Smooth muscle cell of the brain vasculature (primary cell): ENCODE results near the gene NFYC.

Source experiments
- DNase-seq: peaks from one replicate; pipeline ENCODE4 v3.0.0-alpha.2; 2012; ENCODE audit warnings: low read depth, low spot score

Gene NFYC

GRCh38 chr1:40781608-40781971, 90.1 kb downstream of the NFYC start:
- DNase-seq, result no peak

- DNase-seq, result no peak
Measured at GRCh38 chr1:40782371-40782956, 91.0 kb downstream of the NFYC start.

- DNase-seq, result no peak
Measured at GRCh38 chr1:40783001-40783905, 91.7 kb downstream of the NFYC start, which contains the start of gene KCNQ4. TSS of gene KCNQ4 (plus strand) at chr1:40783787. CDS start at chr1:40784094, 307 bp downstream.

GRCh38 chr1:40784141-40784770, 92.8 kb downstream of the NFYC start:
- DNase-seq, result no peak

- no peak for DNase-seq
Measured at GRCh38 chr1:40784771-40785151, 93.3 kb downstream of the NFYC start.

GRCh38 chr1:40785446-40785845, 93.9 kb downstream of the NFYC start:
- no peak for DNase-seq

GRCh38 chr1:40786171-40786994, 94.9 kb downstream of the NFYC start:
- no peak for DNase-seq

- no peak for DNase-seq
Measured at GRCh38 chr1:40786995-40787705, 95.6 kb downstream of the NFYC start.

GRCh38 chr1:40787737-40788560, 96.4 kb downstream of the NFYC start:
- DNase-seq, result no peak

GRCh38 chr1:40788561-40789341, 97.2 kb downstream of the NFYC start:
- no peak for DNase-seq

- no peak for DNase-seq
Measured at GRCh38 chr1:40789342-40789598, 97.8 kb downstream of the NFYC start.

- DNase-seq, result no peak
Measured at GRCh38 chr1:40789661-40790430, 98.3 kb downstream of the NFYC start.

GRCh38 chr1:40792036-40792435, 100.5 kb downstream of the NFYC start:
- DNase-seq, result no peak

GRCh38 chr1:40793617-40794016, 102.1 kb downstream of the NFYC start:
- no peak for DNase-seq

GRCh38 chr1:40794048-40794447, 102.5 kb downstream of the NFYC start:
- DNase-seq, result no peak

- no peak for DNase-seq
Measured at GRCh38 chr1:40794974-40795715, 103.6 kb downstream of the NFYC start.

- no peak for DNase-seq
Measured at GRCh38 chr1:40795811-40796586, 104.5 kb downstream of the NFYC start.
